Ascending aorta (tissue), 2 donors: ENCODE measurements around the gene RPL12. TPM values are rescaled to one million over a fixed set of nuclear protein-coding genes. Genes with fewer than 3 reads are reported as not detected.

Source experiments
- DNase-seq, 2 donors: peaks; one replicate each; pipeline ENCODE4 v3.0.0-alpha.2; 2019; ENCODE audit warnings: low spot score in 2 of 2
- H3K27ac ChIP-seq, 2 donors: fragments of 200-600 bp; sonication (generic); one replicate each; pipeline ENCODE4 v1.5.1; 2016 to 2017; ENCODE audit warnings: mild to moderate bottlenecking in 1 of 2
- H3K27me3 ChIP-seq: fragments of 200-600 bp; sonication (generic); one replicate; pipeline ENCODE4 v1.5.1; 2017
- H3K36me3 ChIP-seq, 2 donors: fragments of 200-600 bp; sonication (generic); one replicate each; pipeline ENCODE4 v1.5.1; 2016
- H3K4me1 ChIP-seq, 2 donors: fragments of 200-600 bp; sonication (generic); one replicate each; pipeline ENCODE4 v1.5.1; 2016 to 2017; ENCODE audit warnings: mild to moderate bottlenecking in 1 of 2
- H3K4me3 ChIP-seq, 2 donors: fragments of 200-600 bp; sonication (generic); one replicate each; pipeline ENCODE4 v1.5.1; 2016 to 2017; ENCODE audit warnings: mild to moderate bottlenecking in 1 of 2
- H3K9me3 ChIP-seq, 2 donors: fragments of 200-600 bp; sonication (generic); one replicate each; pipeline ENCODE4 v1.5.1; 2016
- intact Hi-C: fragments of 100-400 bp; cut with DNase I; formaldehyde crosslinking; loops from one replicate; pipeline ENCODE4 v1.15.1; 2023
- total RNA-seq: library from RNA; depleted of rRNA; stranded (reverse); fragments of >200 nt; gene quantifications from one replicate; pipeline ENCODE4 v1.1.0, GENCODE V29; 2016
- TF ChIP-seq, protein P1 (sequence below), 3 experiments: fragments of 200-600 bp in 2 of 3; fragments of 450-650 bp in 1 of 3; sonication (generic) in 2 of 3; IDR thresholded peaks; one replicate each; pipeline ENCODE4 v1.5.1; 2016 to 2019; ENCODE audit warnings: antibody characterized with exemption in 3 of 3, mild to moderate bottlenecking in 1 of 3, moderate library complexity in 1 of 3

Gene RPL12
- total RNA-seq, 1 donor from 2014 or later, result 1,924 TPM

DNA sequence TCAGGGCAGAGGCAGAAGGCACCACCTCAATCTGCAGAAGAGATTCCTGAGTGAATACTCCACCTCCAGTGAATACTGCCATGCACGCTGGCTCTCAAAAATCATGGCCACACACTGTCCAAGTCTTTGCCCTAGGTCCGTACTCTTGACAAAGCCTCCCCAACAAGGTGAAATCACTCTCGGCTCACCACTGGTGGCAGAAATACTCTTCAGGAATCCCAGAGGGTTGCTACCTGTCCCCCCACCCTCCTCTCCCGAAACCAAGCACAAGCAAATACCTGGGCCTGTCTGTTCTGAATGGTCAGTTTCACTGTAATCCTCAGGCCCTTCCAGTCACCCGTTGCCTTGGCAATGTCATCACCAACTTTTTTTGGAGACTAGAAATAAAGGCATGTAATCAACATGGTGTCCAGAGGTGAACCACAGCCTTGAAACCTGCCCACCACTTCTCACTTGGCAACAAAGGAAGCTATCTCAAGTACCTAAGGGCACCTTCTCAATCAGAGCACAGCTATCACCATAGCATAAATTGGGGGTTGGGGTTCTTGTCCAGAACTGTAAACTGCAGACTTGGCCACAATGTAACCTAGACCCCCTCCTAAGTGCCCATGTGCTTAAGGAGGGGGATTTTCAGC is 1.8 kb downstream of the RPL12 start:
- no peaks in the 10 kb centered on the region for H3K27me3 ChIP-seq
- peak overlapping the region; percentile 75 to 82 for H3K4me3 ChIP-seq
- H3K27ac ChIP-seq, result peak overlapping the region in 1 of 2 donors; percentile 94
- H3K4me1 ChIP-seq, result peaks cover 9 to 20% of the 10 kb centered on the region in 2 donors
- no peak for DNase-seq
- no peaks in the 10 kb centered on the region for H3K9me3 ChIP-seq
- TF ChIP-seq, protein P1, sequence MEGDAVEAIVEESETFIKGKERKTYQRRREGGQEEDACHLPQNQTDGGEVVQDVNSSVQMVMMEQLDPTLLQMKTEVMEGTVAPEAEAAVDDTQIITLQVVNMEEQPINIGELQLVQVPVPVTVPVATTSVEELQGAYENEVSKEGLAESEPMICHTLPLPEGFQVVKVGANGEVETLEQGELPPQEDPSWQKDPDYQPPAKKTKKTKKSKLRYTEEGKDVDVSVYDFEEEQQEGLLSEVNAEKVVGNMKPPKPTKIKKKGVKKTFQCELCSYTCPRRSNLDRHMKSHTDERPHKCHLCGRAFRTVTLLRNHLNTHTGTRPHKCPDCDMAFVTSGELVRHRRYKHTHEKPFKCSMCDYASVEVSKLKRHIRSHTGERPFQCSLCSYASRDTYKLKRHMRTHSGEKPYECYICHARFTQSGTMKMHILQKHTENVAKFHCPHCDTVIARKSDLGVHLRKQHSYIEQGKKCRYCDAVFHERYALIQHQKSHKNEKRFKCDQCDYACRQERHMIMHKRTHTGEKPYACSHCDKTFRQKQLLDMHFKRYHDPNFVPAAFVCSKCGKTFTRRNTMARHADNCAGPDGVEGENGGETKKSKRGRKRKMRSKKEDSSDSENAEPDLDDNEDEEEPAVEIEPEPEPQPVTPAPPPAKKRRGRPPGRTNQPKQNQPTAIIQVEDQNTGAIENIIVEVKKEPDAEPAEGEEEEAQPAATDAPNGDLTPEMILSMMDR (IDR thresholded peaks at IDR 0.05), result no peak
- H3K36me3 ChIP-seq, result peaks cover 42 to 62% of the 10 kb centered on the region in 2 donors
- intact Hi-C loops, result no loop called here

DNA sequence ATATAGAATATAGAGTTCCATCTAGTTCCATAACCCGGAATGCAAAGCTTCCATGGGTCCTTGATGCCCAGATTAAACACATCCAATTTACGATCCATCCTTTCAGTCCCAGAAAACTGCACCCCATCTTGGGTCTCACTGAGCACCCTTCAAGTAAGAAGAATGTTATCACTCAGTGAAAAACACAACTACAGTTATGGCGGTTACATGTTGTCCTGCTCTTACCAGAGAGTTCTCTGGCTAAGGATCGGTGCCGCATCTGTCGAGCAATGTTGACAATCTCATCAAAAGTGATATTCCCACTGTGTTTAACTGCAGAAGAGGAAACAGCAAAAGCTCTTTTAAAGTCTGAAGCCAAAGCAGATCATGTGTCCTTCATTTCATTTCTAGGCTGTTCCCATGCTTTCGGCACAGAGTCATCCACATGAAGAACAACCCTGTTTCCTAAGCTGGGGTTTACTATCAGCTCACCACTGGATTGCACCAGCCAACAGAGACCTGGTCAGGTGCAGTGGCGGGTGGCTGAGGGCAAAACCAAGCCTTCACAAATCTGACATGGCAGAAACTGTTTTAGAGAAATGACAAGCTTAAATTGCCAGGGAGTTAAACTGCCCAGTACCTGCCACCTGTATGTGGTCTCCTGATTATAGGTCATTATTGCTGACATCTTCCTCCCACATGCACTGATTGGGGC is 2.9 kb downstream of the RPL12 start:
- intact Hi-C loops, result no loop called here

DNA sequence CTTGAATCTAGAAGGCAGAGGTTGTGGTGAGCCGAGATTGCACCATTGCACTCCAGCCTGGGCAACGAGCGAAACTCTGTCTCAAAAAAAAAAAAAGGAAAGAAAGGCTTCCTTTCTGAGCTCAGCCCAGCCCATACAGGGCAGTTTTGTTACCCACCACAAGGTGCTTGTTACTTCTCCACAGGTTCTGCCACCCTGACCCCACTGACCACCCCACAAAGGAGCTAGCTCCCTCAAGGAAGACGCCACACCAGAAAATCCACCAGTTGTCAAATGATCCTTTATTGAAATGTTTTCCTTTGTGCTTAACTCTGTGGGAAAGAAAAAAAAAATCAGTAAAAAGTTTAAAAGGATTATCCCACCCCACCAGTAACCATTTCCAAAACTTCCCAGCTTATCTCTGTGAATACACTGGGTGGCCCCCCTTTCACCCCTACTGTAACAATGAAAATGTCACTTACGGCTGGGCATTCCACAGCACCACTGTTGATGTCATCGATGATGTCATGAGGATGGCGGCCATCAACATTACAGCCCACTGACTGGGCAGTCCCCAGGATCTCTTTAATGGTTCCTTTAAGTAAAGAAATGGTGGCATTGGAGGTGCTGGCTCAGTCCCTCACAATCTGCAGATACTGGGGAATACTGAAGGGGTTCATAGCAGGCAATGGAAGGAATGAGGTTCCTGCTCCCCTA is 3.6 kb downstream of the RPL12 start:
- Histone ChIP-seq H3K4me3 (no peak overlapping the region), H3K36me3 (peaks cover 57 to 74% of the 10 kb centered on the region in 2 donors), H3K9me3 (no peaks in the 10 kb centered on the region), H3K4me1 (peaks cover 6 to 17% of the 10 kb centered on the region in 2 donors), H3K27ac (no peak overlapping the region), H3K27me3 (no peaks in the 10 kb centered on the region)
- TF ChIP-seq, protein P1 (IDR thresholded peaks at IDR 0.05), result no peak
- intact Hi-C loops, result no loop called here
- DNase-seq, result no peak

More for the DNA sequence above, 2.9 kb downstream of the RPL12 start:
- TF ChIP-seq, protein P1 (IDR thresholded peaks at IDR 0.05), result no peak
- Histone ChIP-seq H3K4me3 (no peak overlapping the region), H3K36me3 (peaks cover 50 to 67% of the 10 kb centered on the region in 2 donors), H3K27ac (no peak overlapping the region), H3K9me3 (no peaks in the 10 kb centered on the region), H3K27me3 (no peaks in the 10 kb centered on the region), H3K4me1 (peaks cover 9 to 20% of the 10 kb centered on the region in 2 donors)
- no peak for DNase-seq

DNA sequence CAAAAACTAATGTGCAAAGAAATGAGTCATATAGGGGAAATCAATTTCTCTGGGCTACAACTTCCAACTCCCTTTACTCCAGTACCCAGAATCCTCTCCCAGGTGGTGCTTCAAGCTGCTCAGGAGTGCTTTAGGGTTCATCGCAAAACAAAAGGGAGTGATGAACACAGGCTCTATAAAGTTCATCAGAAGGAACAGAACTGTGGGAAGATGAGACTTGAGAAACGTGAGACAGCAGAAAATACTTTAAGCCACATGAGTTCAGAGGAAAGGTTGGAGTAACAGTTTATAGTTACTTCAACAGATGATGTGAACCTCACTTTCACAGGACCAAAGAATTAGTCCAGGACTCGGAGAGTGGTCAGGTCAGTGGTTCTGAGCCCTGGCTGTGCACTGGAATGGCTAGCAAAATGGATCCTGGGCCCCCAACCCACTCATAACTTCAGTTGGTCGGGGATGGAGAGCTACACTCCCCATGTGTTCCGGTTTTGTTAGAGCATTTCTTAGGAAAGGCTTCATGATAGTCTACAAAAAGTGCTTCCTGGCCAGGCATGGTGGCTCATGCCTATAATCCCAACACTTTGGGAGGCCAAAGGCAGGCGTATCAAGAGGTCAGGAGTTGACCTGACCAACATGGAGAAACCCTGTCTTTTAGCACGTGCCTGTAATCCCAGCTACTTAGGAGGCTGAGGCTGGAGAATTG is 4.3 kb downstream of the RPL12 start:
- Histone ChIP-seq H3K27me3 (no peaks in the 10 kb centered on the region), H3K4me1 (peaks cover 6 to 12% of the 10 kb centered on the region in 2 donors), H3K9me3 (no peaks in the 10 kb centered on the region), H3K4me3 (no peak overlapping the region), H3K27ac (no peak overlapping the region), H3K36me3 (peaks cover 60 to 80% of the 10 kb centered on the region in 2 donors)
- TF ChIP-seq, protein P1 (IDR thresholded peaks at IDR 0.05), result no peak
- intact Hi-C loops, result no loop called here
- DNase-seq, result no peak
